ENCODE results near the gene ZMYND19.
"Not testable (repeated sequence)": the region's sequence is repeated elsewhere in the genome, so short reads cannot be mapped to it uniquely, and the experiment has no call there.

The ZMYND19 gene

GRCh38 chr9:137558127-137558526, 32.2 kb downstream of the ZMYND19 start:
- no peak for DNase-seq (ENCODE audit: low read depth, low spot score)

- DNase-seq (ENCODE audit: low read depth, low spot score), result peak; percentile 86
Measured at GRCh38 chr9:137556069-137556838, 34.1 kb downstream of the ZMYND19 start.

- no peak for DNase-seq (ENCODE audit: low read depth, low spot score)
Measured at GRCh38 chr9:137555179-137555578, 35.1 kb downstream of the ZMYND19 start.

GRCh38 chr9:137554349-137554748, 36.0 kb downstream of the ZMYND19 start:
- DNase-seq (ENCODE audit: low read depth, low spot score), result no peak

DNA sequence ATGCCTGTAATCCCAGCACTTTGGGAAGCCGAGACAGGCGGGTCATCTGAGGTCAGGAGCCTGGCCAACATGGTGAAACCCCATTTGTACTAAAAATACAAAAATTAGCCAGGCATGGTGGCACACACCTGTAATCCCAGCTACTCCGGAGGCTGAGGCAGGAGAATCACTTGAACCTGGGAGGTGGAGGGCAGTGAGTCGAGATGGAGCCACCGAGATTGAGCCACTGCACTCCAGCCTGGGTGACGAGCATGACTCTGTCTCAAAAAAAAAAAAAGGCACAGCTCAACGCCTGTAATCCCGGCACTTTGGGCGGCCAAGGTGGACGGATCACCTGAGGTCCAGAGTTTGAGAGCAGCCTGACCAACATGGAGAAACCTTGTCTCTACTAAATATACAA, 36.7 kb downstream of the ZMYND19 start:
- DNase-seq (ENCODE audit: low read depth, low spot score), result not testable (repeated sequence)

GRCh38 chr9:137552022-137552768, 38.1 kb downstream of the ZMYND19 start:
- no peak for DNase-seq (ENCODE audit: low read depth, low spot score)

DNA sequence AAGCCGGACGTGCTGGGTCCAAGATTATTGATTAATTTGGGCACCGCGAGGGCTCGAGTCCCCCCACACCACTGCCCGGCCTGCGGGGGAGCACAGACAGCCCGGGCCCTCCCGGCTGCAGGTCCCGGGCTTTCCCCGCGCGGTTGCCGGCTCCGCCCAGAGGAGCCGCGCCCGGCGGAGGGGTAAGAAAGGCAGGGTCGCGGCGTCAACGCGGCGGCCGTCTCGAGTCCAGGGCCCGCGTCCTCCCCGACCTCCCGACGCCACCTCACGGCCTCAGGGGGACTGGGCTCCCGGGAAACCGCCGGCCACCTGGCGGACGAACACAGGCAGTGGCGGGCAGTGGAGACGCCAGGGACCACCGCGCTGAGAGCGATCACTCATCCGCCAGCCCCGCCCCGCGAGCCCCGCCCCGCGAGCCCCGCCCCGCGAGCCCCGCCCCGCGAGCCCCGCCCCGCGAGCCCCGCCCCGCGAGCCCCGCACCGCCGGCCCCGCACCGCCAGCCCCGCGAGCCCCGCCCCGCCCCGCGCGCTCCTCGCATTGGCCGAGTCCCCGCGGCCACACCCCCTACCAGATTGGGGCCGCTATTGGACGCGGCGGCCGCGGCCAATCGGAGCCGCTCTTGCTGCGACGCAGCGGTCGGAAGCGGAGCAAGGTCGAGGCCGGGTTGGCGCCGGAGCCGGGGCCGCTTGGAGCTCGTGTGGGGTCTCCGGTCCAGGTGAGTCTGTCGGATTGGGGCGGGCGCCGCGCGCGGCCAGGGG, 38.9 kb downstream of the ZMYND19 start, which contains the start of gene MRPL41:
Gene MRPL41, plus strand, starts transcription at position 616 of the 758 bp plus-strand sequence. CDS start 203 bp downstream, outside the sequence.
- DNase-seq (ENCODE audit: low read depth, low spot score), result peak; percentile 96

- not testable (repeated sequence) for DNase-seq (ENCODE audit: low read depth, low spot score)
Measured at GRCh38 chr9:137550958-137551263, 39.4 kb downstream of the ZMYND19 start.

DNA sequence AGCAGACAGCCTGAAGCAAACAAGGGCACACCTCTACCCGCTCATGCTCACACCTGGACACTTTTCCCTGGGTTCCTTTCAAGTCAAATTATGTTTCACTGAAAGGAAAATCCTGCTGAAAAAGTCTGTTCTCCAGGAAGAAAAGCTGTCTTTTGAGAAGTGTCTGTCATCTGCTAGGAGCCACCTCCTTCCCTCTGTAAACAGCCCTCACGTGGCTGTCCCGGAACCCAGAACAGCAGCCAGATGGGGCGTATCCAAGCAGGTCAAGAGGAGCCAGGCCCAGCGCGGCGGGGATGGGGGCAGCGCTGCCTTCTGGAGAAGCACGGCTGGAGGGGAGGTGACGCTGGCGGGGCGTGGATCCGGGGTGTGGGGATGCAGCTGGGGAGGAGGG, 40.1 kb downstream of the ZMYND19 start, which contains the start of gene PNPLA7:
Gene PNPLA7, minus strand, starts transcription at position 172 of the 391 bp plus-strand sequence. CDS start 205 bp downstream, outside the sequence.
- peak; percentile 80 for DNase-seq (ENCODE audit: low read depth, low spot score)

DNA sequence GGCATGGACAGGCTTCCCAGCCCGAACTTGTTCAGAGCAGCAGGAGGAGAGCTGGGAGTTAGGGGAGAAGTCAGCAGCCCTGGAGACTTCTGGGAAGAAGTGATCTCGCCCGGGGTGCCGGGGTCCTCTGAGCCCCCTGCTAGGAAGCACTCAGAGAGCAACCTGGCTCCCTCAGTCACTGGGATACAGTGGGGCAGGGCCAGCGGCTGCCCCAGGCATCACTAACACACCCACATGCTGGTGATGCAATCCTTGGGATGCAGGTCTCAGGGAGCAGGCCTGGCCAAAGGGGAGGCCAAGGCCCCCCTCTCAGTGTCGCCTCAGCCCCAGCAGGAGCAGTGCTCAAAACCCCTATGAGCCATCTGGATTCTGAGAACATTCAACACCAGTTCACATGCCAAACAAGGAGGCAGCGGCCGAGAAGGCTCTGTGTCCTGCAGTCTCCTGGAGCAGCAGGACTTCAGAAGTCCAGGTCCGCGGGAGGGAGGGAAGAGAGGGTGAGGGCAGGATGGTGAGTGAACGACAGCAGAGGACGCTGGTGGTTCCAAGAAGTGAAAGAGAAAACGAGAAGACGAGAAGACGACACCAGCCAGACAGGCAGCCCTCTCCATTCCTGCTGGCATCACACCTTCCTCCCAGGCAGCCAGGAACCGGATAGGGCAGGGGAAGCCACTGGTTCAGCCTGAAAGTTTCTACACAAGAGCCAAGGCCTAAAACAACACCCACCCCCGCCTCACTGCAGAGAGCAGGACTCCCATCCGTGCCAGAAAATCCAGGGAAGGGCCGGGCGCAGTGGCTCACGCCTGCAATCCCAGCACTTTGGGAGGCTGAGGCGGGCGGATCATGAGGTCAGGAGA, 42.4 kb downstream of the ZMYND19 start:
- no peak for DNase-seq (ENCODE audit: low read depth, low spot score)

GRCh38 chr9:137545123-137545522, 45.2 kb downstream of the ZMYND19 start:
- DNase-seq (ENCODE audit: low read depth, low spot score), result peak; percentile 16

DNA sequence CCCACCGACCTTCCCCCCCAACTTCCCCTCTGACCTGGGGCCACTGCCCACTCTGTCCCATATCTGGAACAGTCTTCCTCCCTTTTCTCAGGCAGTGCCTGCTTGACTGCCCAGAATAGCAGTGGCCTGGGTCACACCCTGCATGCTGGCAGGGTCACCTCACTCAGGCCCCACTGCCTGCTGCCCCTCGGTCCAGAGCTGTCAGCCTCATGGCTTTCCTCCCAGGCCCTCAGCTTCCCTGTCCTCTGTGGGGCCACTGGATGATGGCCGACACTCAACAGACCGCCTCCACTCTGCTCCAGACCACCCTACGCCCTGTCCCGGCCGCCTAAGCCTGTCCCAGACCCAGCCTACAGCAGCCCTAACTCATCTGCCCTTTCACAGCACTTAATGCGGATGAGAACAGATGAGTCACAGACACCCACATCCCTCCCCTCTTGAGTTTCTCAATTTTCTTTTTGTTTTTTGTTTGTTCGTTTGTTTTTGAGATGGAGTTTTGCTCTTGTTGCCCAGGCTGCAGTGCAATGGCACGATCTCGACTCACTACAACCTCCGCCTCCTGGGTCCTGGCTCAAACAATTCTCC, 46.0 kb downstream of the ZMYND19 start:
- peak; percentile 21 for DNase-seq (ENCODE audit: low read depth, low spot score)

- no peak for DNase-seq (ENCODE audit: low read depth, low spot score)
Measured at GRCh38 chr9:137543237-137543963, 46.9 kb downstream of the ZMYND19 start.

GRCh38 chr9:137542486-137542885, 47.8 kb downstream of the ZMYND19 start:
- DNase-seq (ENCODE audit: low read depth, low spot score), result no peak

DNA sequence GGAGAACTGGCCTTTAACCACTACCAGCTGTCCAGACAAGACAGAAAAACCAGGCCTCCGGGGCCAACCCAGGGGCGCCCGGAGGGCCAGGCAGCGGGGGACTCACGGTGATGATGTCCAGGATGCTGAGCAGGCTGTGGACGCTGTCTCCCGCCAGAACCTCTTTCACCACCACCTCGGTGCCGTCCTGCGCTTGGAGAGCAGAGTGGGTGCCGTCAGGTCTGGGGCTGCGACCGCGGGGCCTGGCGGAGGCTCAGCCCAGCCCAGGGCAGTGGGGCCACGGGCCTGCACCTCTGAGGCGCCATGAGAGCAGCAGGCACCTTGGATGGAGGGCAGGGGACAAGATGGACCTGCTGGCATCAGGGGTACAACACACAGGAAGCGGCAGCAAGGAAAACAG, 49.8 kb downstream of the ZMYND19 start:
- DNase-seq (ENCODE audit: low read depth, low spot score), result no peak

- no peak for DNase-seq (ENCODE audit: low read depth, low spot score)
Measured at GRCh38 chr9:137538058-137538457, 52.3 kb downstream of the ZMYND19 start.

- DNase-seq (ENCODE audit: low read depth, low spot score), result not testable (repeated sequence)
Measured at GRCh38 chr9:137536594-137537131, 53.6 kb downstream of the ZMYND19 start.

GRCh38 chr9:137535120-137535428, 55.2 kb downstream of the ZMYND19 start:
- no peak for DNase-seq (ENCODE audit: low read depth, low spot score)

DNA sequence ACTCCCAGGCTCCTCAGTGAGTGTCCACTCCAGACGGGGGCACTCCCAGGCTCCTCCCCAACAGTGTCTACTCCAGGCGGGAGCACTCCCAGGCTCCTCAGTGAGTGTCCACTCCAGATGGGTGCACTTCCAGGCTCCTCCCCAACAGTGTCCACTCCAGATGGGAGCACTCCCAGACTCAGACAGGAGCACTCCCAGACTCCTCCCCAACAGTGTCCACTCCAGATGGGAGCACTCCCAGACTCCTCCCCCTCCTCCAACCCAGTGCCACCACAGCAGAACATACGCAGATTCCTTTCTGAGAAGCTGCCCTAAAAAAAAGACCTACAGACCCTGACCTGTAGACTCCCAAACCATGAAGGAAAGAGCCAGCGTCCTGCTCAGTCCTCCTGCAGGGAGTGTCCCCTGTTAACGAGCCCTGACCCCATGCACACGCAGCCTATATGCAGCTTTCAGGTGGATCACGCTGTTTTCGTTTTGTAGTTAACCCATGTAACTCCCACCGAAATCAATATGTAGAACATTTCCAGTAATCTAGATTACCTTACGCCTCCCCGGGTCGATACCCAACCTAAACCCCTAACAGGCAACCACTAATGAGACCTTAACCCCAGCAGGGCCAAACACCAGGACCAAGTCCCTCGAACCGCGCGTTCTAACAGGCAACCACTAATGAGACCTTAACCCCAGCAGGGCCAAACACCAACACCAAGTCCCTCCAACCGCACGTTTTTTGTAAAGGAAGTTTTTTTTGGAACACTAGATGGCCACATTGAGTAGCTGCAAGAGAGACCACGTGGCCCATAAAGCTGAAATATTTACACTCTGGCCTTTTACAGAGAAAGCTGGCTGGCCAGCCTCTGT, 55.8 kb downstream of the ZMYND19 start:
- DNase-seq (ENCODE audit: low read depth, low spot score), result peak; percentile 79

Data from astrocyte of the hippocampus (primary cell).